Measurements from ENCODE around the gene PAK3. TPM values are rescaled to one million over a fixed set of nuclear protein-coding genes. Genes with fewer than 3 reads are reported as not detected.

Gene PAK3
- total RNA-seq, 4 donors from 2014 or later = 0.42 to 2.1 (median 0.95) TPM

GRCh38 chrX:111181951-111182350, 86.0 kb downstream of the PAK3 start:
- intact Hi-C loops (cut with DNase I) = no loop called here
- no peaks in the 10 kb centered on the region for H3K27me3 ChIP-seq
- WGBS = 58% methylated on average over 3 of the region's 3 CpGs
- no peaks in the 10 kb centered on the region for H3K9me3 ChIP-seq
- H3K4me1 ChIP-seq = no peaks in the 10 kb centered on the region
- no peak for DNase-seq (ENCODE audit: extremely low spot score)
- H3K27ac ChIP-seq (replicated peaks in 1 of 4) = no peak overlapping the region
- H3K36me3 ChIP-seq = no peaks in the 10 kb centered on the region
- no peak for TF ChIP-seq POLR2A (IDR thresholded peaks at IDR 0.05; ENCODE audit: low read depth)
- H3K4me3 ChIP-seq = no peak overlapping the region

DNA sequence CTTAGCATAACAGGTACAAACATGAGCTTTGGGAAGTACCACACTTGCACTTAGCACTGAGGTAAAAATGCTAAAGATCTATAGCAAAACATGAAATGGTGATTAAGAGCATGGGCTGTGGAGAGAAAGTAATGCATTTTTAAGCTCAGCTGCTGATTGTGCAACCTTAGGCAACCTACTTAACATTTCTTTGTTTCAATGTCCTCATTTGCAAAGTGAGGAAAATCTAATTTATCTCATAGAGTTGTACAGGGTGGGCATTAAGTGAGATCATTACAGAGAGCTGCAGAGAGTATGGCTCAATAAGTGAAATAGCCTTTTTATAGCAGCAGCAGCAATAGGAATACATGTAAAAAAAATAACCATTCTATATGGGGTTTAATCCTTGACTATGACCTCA, 87.0 kb downstream of the PAK3 start:
- H3K27ac ChIP-seq (replicated peaks in 1 of 4) = no peak overlapping the region
- TF ChIP-seq, protein P1, sequence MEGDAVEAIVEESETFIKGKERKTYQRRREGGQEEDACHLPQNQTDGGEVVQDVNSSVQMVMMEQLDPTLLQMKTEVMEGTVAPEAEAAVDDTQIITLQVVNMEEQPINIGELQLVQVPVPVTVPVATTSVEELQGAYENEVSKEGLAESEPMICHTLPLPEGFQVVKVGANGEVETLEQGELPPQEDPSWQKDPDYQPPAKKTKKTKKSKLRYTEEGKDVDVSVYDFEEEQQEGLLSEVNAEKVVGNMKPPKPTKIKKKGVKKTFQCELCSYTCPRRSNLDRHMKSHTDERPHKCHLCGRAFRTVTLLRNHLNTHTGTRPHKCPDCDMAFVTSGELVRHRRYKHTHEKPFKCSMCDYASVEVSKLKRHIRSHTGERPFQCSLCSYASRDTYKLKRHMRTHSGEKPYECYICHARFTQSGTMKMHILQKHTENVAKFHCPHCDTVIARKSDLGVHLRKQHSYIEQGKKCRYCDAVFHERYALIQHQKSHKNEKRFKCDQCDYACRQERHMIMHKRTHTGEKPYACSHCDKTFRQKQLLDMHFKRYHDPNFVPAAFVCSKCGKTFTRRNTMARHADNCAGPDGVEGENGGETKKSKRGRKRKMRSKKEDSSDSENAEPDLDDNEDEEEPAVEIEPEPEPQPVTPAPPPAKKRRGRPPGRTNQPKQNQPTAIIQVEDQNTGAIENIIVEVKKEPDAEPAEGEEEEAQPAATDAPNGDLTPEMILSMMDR (IDR thresholded peaks at IDR 0.05) = no peak
- TF ChIP-seq POLR2A (IDR thresholded peaks at IDR 0.05; ENCODE audit: low read depth) = no peak
- TF ChIP-seq POLR2AphosphoS5 (IDR thresholded peaks at IDR 0.05) = no peak
- TF ChIP-seq EP300 (IDR thresholded peaks at IDR 0.05) = no peak
- no peak for DNase-seq (ENCODE audit: extremely low spot score)
- H3K4me1 ChIP-seq = no peaks in the 10 kb centered on the region
- no peaks in the 10 kb centered on the region for H3K27me3 ChIP-seq
- H3K36me3 ChIP-seq = no peaks in the 10 kb centered on the region
- no peaks in the 10 kb centered on the region for H3K9me3 ChIP-seq
- no peak overlapping the region for H3K4me3 ChIP-seq
- intact Hi-C loops (cut with DNase I) = no loop called here

GRCh38 chrX:111191598-111191997, 95.6 kb downstream of the PAK3 start:
- TF ChIP-seq, protein P1 (IDR thresholded peaks at IDR 0.05) = no peak
- TF ChIP-seq POLR2AphosphoS5 (IDR thresholded peaks at IDR 0.05) (no peak), EP300 (IDR thresholded peaks at IDR 0.05) (no peak), POLR2A (IDR thresholded peaks at IDR 0.05; ENCODE audit: low read depth) (no peak)
- Histone ChIP-seq H3K36me3 (no peaks in the 10 kb centered on the region), H3K27me3 (no peaks in the 10 kb centered on the region), H3K27ac (replicated peaks in 1 of 4) (no peak overlapping the region), H3K4me1 (no peaks in the 10 kb centered on the region), H3K9me3 (no peaks in the 10 kb centered on the region), H3K4me3 (no peak overlapping the region)
- no peak for DNase-seq (ENCODE audit: extremely low spot score)
- 77% methylated on average over 2 of the region's 2 CpGs for WGBS
- intact Hi-C loops (cut with DNase I) = no loop called here

GRCh38 chrX:111199505-111199904, 103.5 kb downstream of the PAK3 start:
- no peak for TF ChIP-seq POLR2A (IDR thresholded peaks at IDR 0.05; ENCODE audit: low read depth)
- TF ChIP-seq, protein P1 (IDR thresholded peaks at IDR 0.05) = no peak
- TF ChIP-seq EP300 (IDR thresholded peaks at IDR 0.05) = no peak
- no peak for TF ChIP-seq POLR2AphosphoS5 (IDR thresholded peaks at IDR 0.05)
- no peak for DNase-seq (ENCODE audit: extremely low spot score)
- Histone ChIP-seq H3K27ac (replicated peaks in 1 of 4) (no peak overlapping the region), H3K4me1 (no peaks in the 10 kb centered on the region), H3K27me3 (peaks cover 0 to 4% (median 0%) of the 10 kb centered on the region in 4 donors), H3K36me3 (no peaks in the 10 kb centered on the region), H3K9me3 (no peaks in the 10 kb centered on the region), H3K4me3 (no peak overlapping the region)
- intact Hi-C loops (cut with DNase I) = no loop called here
- 59% methylated on average over 2 of the region's 2 CpGs for WGBS

DNA sequence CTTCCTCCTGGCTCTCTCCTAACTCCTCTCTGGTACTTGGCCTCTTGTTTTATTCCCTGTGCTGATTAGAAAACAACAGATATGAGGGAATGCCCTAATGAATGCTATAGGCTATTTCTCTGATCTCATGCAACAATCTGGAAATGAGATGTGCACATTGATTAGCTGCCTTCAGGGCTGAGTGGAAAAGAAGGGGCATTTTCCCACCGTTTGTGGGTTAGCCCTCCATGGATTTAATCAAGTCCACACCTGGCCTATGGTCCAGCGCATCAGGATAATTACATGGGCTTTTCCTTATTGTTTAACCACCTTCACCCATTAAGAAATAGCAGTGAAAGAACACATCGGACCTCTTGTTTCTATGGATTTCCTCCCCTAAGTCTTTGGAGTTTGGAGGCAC, 104.3 kb downstream of the PAK3 start:
- TF ChIP-seq, protein P1 (IDR thresholded peaks at IDR 0.05) = no peak
- TF ChIP-seq EP300 (IDR thresholded peaks at IDR 0.05) (no peak), POLR2A (IDR thresholded peaks at IDR 0.05; ENCODE audit: low read depth) (no peak), POLR2AphosphoS5 (IDR thresholded peaks at IDR 0.05) (no peak)
- no peak overlapping the region for H3K27ac ChIP-seq (replicated peaks in 1 of 4)
- intact Hi-C loops (cut with DNase I) = no loop called here
- peaks cover 0 to 4% (median 0%) of the 10 kb centered on the region in 4 donors for H3K27me3 ChIP-seq
- H3K36me3 ChIP-seq = no peaks in the 10 kb centered on the region
- WGBS = 69% methylated on average over 3 of the region's 3 CpGs
- H3K4me3 ChIP-seq = no peak overlapping the region
- no peaks in the 10 kb centered on the region for H3K9me3 ChIP-seq
- no peaks in the 10 kb centered on the region for H3K4me1 ChIP-seq
- no peak for DNase-seq (ENCODE audit: extremely low spot score)

All from esophagus muscularis mucosa (tissue), 4 donors.